ENCODE data around the gene PODN. TPM values are rescaled to one million over a fixed set of nuclear protein-coding genes. Genes with fewer than 3 reads are reported as not detected.

PODN gene
- total and polyA plus RNA-seq, 12 donors, result 0.78 to 45.4 (median 16.0) TPM

GRCh38 chr1:53071167-53071865, 9.3 kb downstream of the PODN start:
- DNase-seq, result peak in 1 of 7 donors; percentile 10
- H3K27me3 ChIP-seq, result no peaks in the 10 kb centered on the region
- H3K4me3 ChIP-seq, result no peak overlapping the region
- H3K9me3 ChIP-seq (replicated peaks in 1 of 3), result no peaks in the 10 kb centered on the region
- TF ChIP-seq CTCF (IDR thresholded peaks at IDR 0.05) (no peak), POLR2A (IDR thresholded peaks at IDR 0.05) (no peak)
- no peaks in the 10 kb centered on the region for H3K36me3 ChIP-seq (replicated peaks in 1 of 2)
- intact Hi-C loops (cut with DNase I), result no loop called here
- 78 to 91% (median 85%) methylated on average over 11 to 17 of the region's 17 CpGs for WGBS, 4 donors
- H3K4me1 ChIP-seq (replicated peaks in 1 of 2), result no peaks in the 10 kb centered on the region
- H3K27ac ChIP-seq, result no peak overlapping the region

- intact Hi-C loops (cut with DNase I), result no loop called here
- H3K27me3 ChIP-seq, result no peaks in the 10 kb centered on the region
- H3K9me3 ChIP-seq (replicated peaks in 1 of 3), result no peaks in the 10 kb centered on the region
- DNase-seq, result no peak
- TF ChIP-seq POLR2A (IDR thresholded peaks at IDR 0.05), result no peak
- TF ChIP-seq CTCF (IDR thresholded peaks at IDR 0.05), result no peak
- H3K4me1 ChIP-seq (replicated peaks in 1 of 2), result no peaks in the 10 kb centered on the region
- no peak overlapping the region for H3K4me3 ChIP-seq
- 86 to 98% (median 91%) methylated on average over 1 of the region's 1 CpG for WGBS, 4 donors
- no peaks in the 10 kb centered on the region for H3K36me3 ChIP-seq (replicated peaks in 1 of 2)
- H3K27ac ChIP-seq, result no peak overlapping the region
These were observed 9.9 kb downstream of the PODN start for GRCh38 chr1:53071915-53072314.

GRCh38 chr1:53073287-53073686, 11.3 kb downstream of the PODN start:
- DNase-seq, result peak in 1 of 7 donors; percentile 8
- Histone ChIP-seq H3K4me1 (replicated peaks in 1 of 2) (no peaks in the 10 kb centered on the region), H3K36me3 (replicated peaks in 1 of 2) (no peaks in the 10 kb centered on the region), H3K27me3 (no peaks in the 10 kb centered on the region), H3K4me3 (no peak overlapping the region), H3K9me3 (replicated peaks in 1 of 3) (no peaks in the 10 kb centered on the region), H3K27ac (no peak overlapping the region)
- 92 to 94% (median 94%) methylated on average over 7 of the region's 7 CpGs for WGBS, 4 donors
- TF ChIP-seq CTCF (IDR thresholded peaks at IDR 0.05), result no peak
- no peak for TF ChIP-seq POLR2A (IDR thresholded peaks at IDR 0.05)
- intact Hi-C loops (cut with DNase I), result no loop called here

GRCh38 chr1:53073868-53074311, 11.9 kb downstream of the PODN start:
- no peaks in the 10 kb centered on the region for H3K4me1 ChIP-seq (replicated peaks in 1 of 2)
- peak in 2 of 7 donors; percentile 7 to 22 for DNase-seq
- H3K27ac ChIP-seq, result no peak overlapping the region
- 71 to 81% (median 75%) methylated on average over 8 to 10 of the region's 10 CpGs for WGBS, 4 donors
- no peaks in the 10 kb centered on the region for H3K27me3 ChIP-seq
- intact Hi-C loops (cut with DNase I), result no loop called here
- TF ChIP-seq CTCF (IDR thresholded peaks at IDR 0.05), result no peak
- TF ChIP-seq POLR2A (IDR thresholded peaks at IDR 0.05), result no peak
- no peaks in the 10 kb centered on the region for H3K36me3 ChIP-seq (replicated peaks in 1 of 2)
- H3K4me3 ChIP-seq, result no peak overlapping the region
- H3K9me3 ChIP-seq (replicated peaks in 1 of 3), result no peaks in the 10 kb centered on the region
